Coronary artery (tissue), 2 donors: ENCODE measurements around the gene MGAT5.
A peak's percentile ranks its signal among the peaks of the same experiment; 100 is the strongest.

ENCODE experiments used
- DNase-seq: peaks from one replicate; pipeline ENCODE4 v3.0.0-alpha.2; 2017; ENCODE audit warnings: low spot score
- H3K27ac ChIP-seq, 2 donors: fragments of 200-600 bp; sonication (generic); one replicate each; pipeline ENCODE4 v1.5.1; 2016 to 2019
- H3K4me3 ChIP-seq: fragments of 200-600 bp; sonication (generic); 2 replicates; pipeline ENCODE4 v1.5.1; 2016; ENCODE audit warnings: mild to moderate bottlenecking, moderate library complexity
- CTCF ChIP-seq: fragments of 200-600 bp; sonication (generic); IDR thresholded peaks from one replicate; pipeline ENCODE4 v1.5.1; 2019; ENCODE audit warnings: antibody characterized with exemption

The MGAT5 gene

GRCh38 chr2:134457765-134458472 is 204.0 kb downstream of the MGAT5 start:
- peak; percentile 41 for DNase-seq
- no peak overlapping the region for H3K4me3 ChIP-seq
- TF ChIP-seq CTCF: no peak
- H3K27ac ChIP-seq: no peak overlapping the region

GRCh38 chr2:134458473-134458853 is 204.6 kb downstream of the MGAT5 start:
- no peak overlapping the region for H3K4me3 ChIP-seq
- TF ChIP-seq CTCF: no peak
- no peak for DNase-seq
- no peak overlapping the region for H3K27ac ChIP-seq

- Histone ChIP-seq H3K4me3 (no peak overlapping the region), H3K27ac (no peak overlapping the region)
- DNase-seq: no peak
- TF ChIP-seq CTCF: no peak
Measured at GRCh38 chr2:134458950-134459349, 205.1 kb downstream of the MGAT5 start.

- no peak for TF ChIP-seq CTCF
- H3K4me3 ChIP-seq: no peak overlapping the region
- H3K27ac ChIP-seq: no peak overlapping the region
- no peak for DNase-seq
Measured at GRCh38 chr2:134459706-134460406, 206.0 kb downstream of the MGAT5 start.

- DNase-seq: no peak
- no peak for TF ChIP-seq CTCF
- Histone ChIP-seq H3K4me3 (no peak overlapping the region), H3K27ac (no peak overlapping the region)
Measured at GRCh38 chr2:134460583-134460998, 206.7 kb downstream of the MGAT5 start.

- DNase-seq: no peak
- Histone ChIP-seq H3K4me3 (no peak overlapping the region), H3K27ac (no peak overlapping the region)
- no peak for TF ChIP-seq CTCF
Measured at GRCh38 chr2:134461511-134461910, 207.6 kb downstream of the MGAT5 start.

- no peak overlapping the region for H3K4me3 ChIP-seq
- TF ChIP-seq CTCF: no peak
- DNase-seq: no peak
- no peak overlapping the region for H3K27ac ChIP-seq
Measured at GRCh38 chr2:134462275-134462674, 208.4 kb downstream of the MGAT5 start.
